SJSA1 (cell line): ENCODE results near the gene PPP1R1A. TPM values are rescaled to one million over a fixed set of nuclear protein-coding genes. Genes with fewer than 3 reads are reported as not detected.

Source experiments
- total RNA-seq: library from RNA; depleted of rRNA; stranded (reverse); fragments of >200 nt; shearing (Covaris generic); gene quantifications from 2 replicates; pipeline ENCODE4 v1.2.3, GENCODE V29; 2014; rRNA removed

Gene PPP1R1A
- total RNA-seq, 1 experiment from 2014 or later = not detected

Other genes with a start within 250 kb of the PPP1R1A start
- not detected in 2 replicates for gene GPR84, start 224.2 kb downstream of the PPP1R1A start, total RNA-seq
- gene ZNF385A, start 203.9 kb downstream of the PPP1R1A start, total RNA-seq = 0.31 and 0.42 TPM in 2 replicates
- gene ITGA5, start 169.4 kb downstream of the PPP1R1A start, total RNA-seq = 78.9 and 99.4 TPM in 2 replicates
- not detected in 2 replicates for gene GTSF1, start 115.1 kb downstream of the PPP1R1A start, total RNA-seq
- not detected in 2 replicates for gene NCKAP1L, start 90.9 kb downstream of the PPP1R1A start, total RNA-seq
- gene PDE1B, start 39.1 kb downstream of the PPP1R1A start, total RNA-seq = not detected in 2 replicates
- not detected in 2 replicates for gene LACRT, start 46.2 kb upstream of the PPP1R1A start, total RNA-seq
- gene DCD, start 59.7 kb upstream of the PPP1R1A start, total RNA-seq = not detected in 2 replicates